Hepatocyte (in vitro differentiated cells): Measurements from ENCODE around the gene MAP4. TPM values are rescaled to one million over a fixed set of nuclear protein-coding genes. Genes with fewer than 3 reads are reported as not detected.

Experiments
- DNase-seq: peaks from one replicate; pipeline ENCODE4 v3.0.0-alpha.2; 2016; ENCODE audit warnings: low spot score
- H2AFZ ChIP-seq: fragments of 200-600 bp; sonication (generic); 2 replicates; pipeline ENCODE4 v1.6.0; 2016; ENCODE audit warnings: antibody characterized with exemption, mild to moderate bottlenecking
- H3K27ac ChIP-seq: fragments of 200-600 bp; sonication (generic); 2 replicates; pipeline ENCODE4 v1.5.1; 2016; ENCODE audit warnings: mild to moderate bottlenecking
- H3K27me3 ChIP-seq: fragments of 200-600 bp; sonication (generic); 2 replicates; pipeline ENCODE4 v1.6.1; 2016
- H3K36me3 ChIP-seq: fragments of 200-600 bp; sonication (generic); replicated peaks from 2 replicates; pipeline ENCODE4 v1.5.1; 2016; ENCODE audit warnings: low read depth; ENCODE audit not compliant: insufficient read depth
- H3K4me1 ChIP-seq: fragments of 200-600 bp; sonication (generic); 2 replicates; pipeline ENCODE4 v1.5.1; 2016; ENCODE audit warnings: mild to moderate bottlenecking, moderate library complexity; ENCODE audit not compliant: insufficient read depth
- H3K4me2 ChIP-seq: fragments of 200-600 bp; sonication (generic); 2 replicates; pipeline ENCODE4 v1.6.0; 2016
- H3K4me3 ChIP-seq: fragments of 200-600 bp; sonication (generic); 2 replicates; pipeline ENCODE4 v1.5.1; 2016; ENCODE audit warnings: mild to moderate bottlenecking
- H3K79me2 ChIP-seq: fragments of 200-600 bp; sonication (generic); 2 replicates; pipeline ENCODE4 v1.6.0; 2017; ENCODE audit warnings: mild to moderate bottlenecking
- H3K9me2 ChIP-seq: fragments of 200-600 bp; sonication (generic); replicated peaks from 2 replicates; pipeline ENCODE4 v1.6.0; 2017; ENCODE audit warnings: mild to moderate bottlenecking; ENCODE audit not compliant: insufficient read depth
- H3K9me3 ChIP-seq: fragments of 200-600 bp; sonication (generic); 2 replicates; pipeline ENCODE4 v1.5.1; 2016; ENCODE audit warnings: low read depth, mild to moderate bottlenecking
- H4K20me1 ChIP-seq: fragments of 200-600 bp; sonication (generic); 2 replicates; pipeline ENCODE4 v1.6.0; 2016; ENCODE audit warnings: mild to moderate bottlenecking; ENCODE audit not compliant: insufficient read depth, poor library complexity, severe bottlenecking
- CTCF ChIP-seq: fragments of 200-600 bp; sonication (generic); IDR thresholded peaks from 2 replicates; pipeline ENCODE4 v1.5.1; 2016; ENCODE audit warnings: antibody characterized with exemption, mild to moderate bottlenecking; ENCODE audit not compliant: poor library complexity
- EZH2 ChIP-seq: fragments of 200-600 bp; sonication (generic); IDR thresholded peaks from 2 replicates; pipeline ENCODE4 v1.6.1; 2016; ENCODE audit warnings: antibody characterized with exemption, mild to moderate bottlenecking, borderline replicate concordance
- EZH2phosphoT487 ChIP-seq: fragments of 200-600 bp; sonication (generic); IDR thresholded peaks from one replicate; pipeline ENCODE4 v1.6.1; 2018; ENCODE audit warnings: antibody characterized with exemption, mild to moderate bottlenecking, low read depth, moderate library complexity; ENCODE audit not compliant: unreplicated experiment, severe bottlenecking
- WGBS: methylation state at CpG from one replicate; pipeline ENCODE4 v1.1.6; 2016; ENCODE audit warnings: low lambda C conversion rate; ENCODE audit errors: missing lambda C conversion rate; 5-methylcytosine and 5-hydroxymethylcytosine counted together
- polyA plus RNA-seq: library from polyadenylated mRNA; unstranded; fragments of >200 nt; fragmentation: Nextera tagmentation; extraction: Ambion mirVana; gene quantifications from 2 replicates; pipeline ENCODE4 v1.2.1, GENCODE V29; 2016
- total RNA-seq: library from RNA; depleted of rRNA; stranded (reverse); fragments of >200 nt; gene quantifications from 2 replicates; pipeline ENCODE4 v1.2.3, GENCODE V29; 2014

The MAP4 gene
- total and polyA plus RNA-seq, 2 experiments from 2014 or later = 85.5 to 91.3 TPM

- Histone ChIP-seq H3K4me1 (peaks cover 7% of the 10 kb centered on the region), H3K4me2 (no peak overlapping the region), H3K36me3 (no peaks in the 10 kb centered on the region), H3K79me2 (peaks cover 22% of the 10 kb centered on the region), H4K20me1 (peaks cover 3% of the 10 kb centered on the region), H3K4me3 (no peak overlapping the region), H3K9me3 (no peaks in the 10 kb centered on the region), H3K9me2 (no peaks in the 10 kb centered on the region), H3K27ac (no peak overlapping the region), H2AFZ (no peak overlapping the region), H3K27me3 (no peaks in the 10 kb centered on the region)
- 85% methylated on average over 1 of the region's 1 CpG for WGBS
- no peak for TF ChIP-seq EZH2
- TF ChIP-seq EZH2phosphoT487 = no peak
- no peak for TF ChIP-seq CTCF
- DNase-seq = no peak
These were observed 55.2 kb downstream of the MAP4 start for GRCh38 chr3:47961036-47961435.

DNA sequence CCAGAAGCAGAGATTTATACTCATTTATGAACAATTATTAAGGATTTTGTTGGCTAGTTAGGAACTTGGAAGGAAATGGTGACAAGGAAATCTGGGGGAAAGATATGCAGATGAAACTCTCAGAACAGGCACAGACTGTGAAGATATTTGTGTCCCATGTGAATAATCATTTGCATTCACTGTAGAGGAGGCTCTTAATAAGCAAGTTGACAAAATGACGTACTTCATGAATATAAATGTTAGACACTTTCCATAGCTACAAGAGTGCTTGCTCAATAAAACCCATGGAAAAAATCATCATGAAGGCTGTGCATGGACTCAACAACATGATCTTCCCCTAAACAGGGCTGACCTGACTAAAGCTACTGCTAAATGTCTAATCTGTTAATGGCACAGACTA, 59.7 kb downstream of the MAP4 start:
- peaks cover 3% of the 10 kb centered on the region for H3K4me1 ChIP-seq
- no peak overlapping the region for H3K4me2 ChIP-seq
- no peak for TF ChIP-seq EZH2
- H4K20me1 ChIP-seq = peaks cover 3% of the 10 kb centered on the region
- WGBS = 95% methylated on average over 1 of the region's 1 CpG
- no peaks in the 10 kb centered on the region for H3K9me2 ChIP-seq
- peaks cover 26% of the 10 kb centered on the region for H3K79me2 ChIP-seq
- H2AFZ ChIP-seq = no peak overlapping the region
- no peak for DNase-seq
- no peak overlapping the region for H3K27ac ChIP-seq
- no peaks in the 10 kb centered on the region for H3K27me3 ChIP-seq
- H3K9me3 ChIP-seq = no peaks in the 10 kb centered on the region
- no peaks in the 10 kb centered on the region for H3K36me3 ChIP-seq
- H3K4me3 ChIP-seq = no peak overlapping the region

DNA sequence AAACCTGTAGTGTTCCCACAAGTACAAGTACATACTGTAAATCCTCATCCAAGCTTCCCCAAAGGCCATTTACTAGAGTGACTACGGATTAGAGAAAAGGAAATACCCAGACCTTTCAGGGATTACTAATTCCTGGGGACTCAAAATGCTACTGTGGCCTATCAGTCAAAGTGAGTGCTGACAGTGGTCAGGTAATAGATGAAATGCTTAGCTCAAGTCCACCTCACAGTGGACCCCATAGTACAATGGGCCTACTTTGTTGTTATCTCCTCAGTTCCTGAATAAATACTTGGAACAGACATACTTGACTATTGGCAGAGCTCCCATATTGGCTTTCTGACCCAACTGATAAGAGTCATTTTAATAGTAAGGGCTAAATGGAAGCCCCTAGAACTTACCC, 61.6 kb downstream of the MAP4 start:
- Histone ChIP-seq H3K9me3 (no peaks in the 10 kb centered on the region), H2AFZ (no peak overlapping the region), H3K27me3 (no peaks in the 10 kb centered on the region), H3K4me3 (no peak overlapping the region), H3K27ac (no peak overlapping the region), H3K36me3 (no peaks in the 10 kb centered on the region), H3K4me1 (peaks cover 3% of the 10 kb centered on the region), H3K4me2 (no peak overlapping the region), H3K9me2 (no peaks in the 10 kb centered on the region), H3K79me2 (peaks cover 18% of the 10 kb centered on the region), H4K20me1 (no peaks in the 10 kb centered on the region)
- DNase-seq = no peak
- WGBS = 71% methylated on average over 1 of the region's 1 CpG
- no peak for TF ChIP-seq EZH2phosphoT487
- no peak for TF ChIP-seq CTCF
- no peak for TF ChIP-seq EZH2

DNA sequence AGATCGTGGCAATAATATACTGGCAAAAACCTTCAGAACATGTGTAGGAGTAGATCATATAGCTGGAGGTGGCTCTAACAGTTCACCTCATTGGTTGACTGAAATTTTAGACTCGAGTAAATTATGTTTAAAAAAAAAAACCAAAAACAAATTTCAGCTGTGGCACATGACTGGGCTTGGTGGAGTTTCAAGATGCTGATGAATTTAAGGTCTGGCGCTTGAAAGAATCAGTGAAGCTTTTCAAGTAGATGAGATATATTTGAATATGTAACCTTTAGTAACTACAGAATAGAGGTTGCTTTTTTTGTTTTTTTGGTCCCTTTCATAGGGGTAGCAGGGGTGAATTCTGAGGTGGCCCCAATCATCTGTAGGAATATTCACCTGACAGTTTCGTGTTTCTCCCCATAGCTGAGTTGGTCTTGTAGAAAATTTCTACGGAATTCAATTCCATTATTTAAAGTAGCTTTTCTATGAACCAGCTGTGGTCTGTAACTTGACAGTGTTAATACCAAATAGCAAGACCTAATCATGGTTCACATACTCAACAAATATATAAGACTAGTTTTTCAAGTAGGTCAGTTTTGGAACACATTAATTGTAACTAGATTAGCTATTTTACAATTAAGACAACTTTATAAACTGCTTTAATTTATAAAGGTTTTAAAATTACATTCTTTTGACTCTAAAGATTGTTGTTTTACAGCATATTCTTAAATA, 65.6 kb downstream of the MAP4 start:
- H2AFZ ChIP-seq = no peak overlapping the region
- 90% methylated on average over 5 of the region's 5 CpGs for WGBS
- H3K27me3 ChIP-seq = no peaks in the 10 kb centered on the region
- H3K9me3 ChIP-seq = no peaks in the 10 kb centered on the region
- no peak overlapping the region for H3K27ac ChIP-seq
- no peak overlapping the region for H3K4me2 ChIP-seq
- no peak overlapping the region for H3K4me3 ChIP-seq
- H3K36me3 ChIP-seq = no peaks in the 10 kb centered on the region
- H3K4me1 ChIP-seq = peaks cover 3% of the 10 kb centered on the region
- DNase-seq = no peak
- H3K9me2 ChIP-seq = no peaks in the 10 kb centered on the region
- H4K20me1 ChIP-seq = no peaks in the 10 kb centered on the region
- H3K79me2 ChIP-seq = peaks cover 26% of the 10 kb centered on the region
- TF ChIP-seq EZH2 = no peak
- TF ChIP-seq EZH2phosphoT487 = no peak
